Upper lobe of left lung (tissue), 6 donors: ENCODE data around the gene ZNF219. TPM values are rescaled to one million over a fixed set of nuclear protein-coding genes. Genes with fewer than 3 reads are reported as not detected.

Source experiments
- ATAC-seq, 2 donors: fragments of 200-7000 bp; cut with Tn5 transposase; one replicate each; pipeline ENCODE4 v1.9.1; 2022; ENCODE audit warnings: mild to moderate bottlenecking in 2 of 2, moderate library complexity in 2 of 2; ENCODE audit not compliant: low FRiP score in 2 of 2
- DNase-seq, 2 donors: peaks; one replicate each; pipeline ENCODE4 v3.0.0-alpha.2; 2019 to 2020
- H3K27ac ChIP-seq, 4 donors: fragments of 200-600 bp; sonication (generic); one replicate each; pipeline ENCODE4 v1.5.1; 2016 to 2019
- H3K27me3 ChIP-seq, 4 donors: fragments of 200-600 bp; sonication (generic); one replicate each; pipeline ENCODE4 v1.5.1; 2017 to 2019
- H3K36me3 ChIP-seq, 4 donors: fragments of 200-600 bp; sonication (generic); one replicate each; pipeline ENCODE4 v1.5.1; 2016 to 2019
- H3K4me1 ChIP-seq, 4 donors: fragments of 200-600 bp; sonication (generic); one replicate each; pipeline ENCODE4 v1.5.1; 2018 to 2019
- H3K4me3 ChIP-seq, 4 donors: fragments of 200-600 bp; sonication (generic); one replicate each; pipeline ENCODE4 v1.5.1; 2017 to 2019; ENCODE audit warnings: mild to moderate bottlenecking in 2 of 4, moderate library complexity in 1 of 4
- H3K9me3 ChIP-seq, 4 donors: fragments of 200-600 bp; sonication (generic); one replicate each; pipeline ENCODE4 v1.5.1; 2018 to 2019
- EP300 ChIP-seq, 4 donors: sonication (generic); formaldehyde crosslinking; IDR thresholded peaks; one replicate each; pipeline ENCODE4 v1.5.1; 2017; ENCODE audit warnings: antibody characterized with exemption in 4 of 4, control low read depth in 2 of 4
- POLR2A ChIP-seq, 4 donors: fragments of 450-650 bp; IDR thresholded peaks; one replicate each; pipeline ENCODE4 v1.5.1; 2016 to 2017; ENCODE audit warnings: antibody characterized with exemption in 4 of 4, mild to moderate bottlenecking in 2 of 4
- POLR2AphosphoS5 ChIP-seq, 2 donors: sonication (generic); formaldehyde crosslinking; IDR thresholded peaks; one replicate each; pipeline ENCODE4 v1.5.1; 2017; ENCODE audit warnings: antibody characterized with exemption in 2 of 2
- WGBS, 2 donors: methylation state at CpG; one replicate each; pipeline ENCODE4 v1.1.5; 2017 to 2018; 5-methylcytosine and 5-hydroxymethylcytosine counted together
- total RNA-seq, 6 donors: library from RNA; depleted of rRNA in 4 of 6; stranded (reverse); fragments of >200 nt in 4 of 6; gene quantifications; one replicate each; pipeline versions ENCODE4 v1.1.0 to v1.2.1, GENCODE V29; 2016 to 2021
- TF ChIP-seq, protein P1 (sequence below), 6 experiments: fragments of 450-650 bp in 4 of 6; fragments of 200-600 bp in 2 of 6; sonication (generic) in 2 of 6; IDR thresholded peaks; one replicate each; pipeline ENCODE4 v1.5.1; 2016 to 2019; ENCODE audit warnings: antibody characterized with exemption in 6 of 6
- donor health status: DM: no; HTN: no; CAD: no; lungs with moderate emphysema.
- donor health status: DM: no; HTN: yes; CAD: no; lungs with severe emphysema.

The ZNF219 gene
- total RNA-seq, 6 donors from 2014 or later, result 46.1 to 97.5 (median 56.3) TPM

DNA sequence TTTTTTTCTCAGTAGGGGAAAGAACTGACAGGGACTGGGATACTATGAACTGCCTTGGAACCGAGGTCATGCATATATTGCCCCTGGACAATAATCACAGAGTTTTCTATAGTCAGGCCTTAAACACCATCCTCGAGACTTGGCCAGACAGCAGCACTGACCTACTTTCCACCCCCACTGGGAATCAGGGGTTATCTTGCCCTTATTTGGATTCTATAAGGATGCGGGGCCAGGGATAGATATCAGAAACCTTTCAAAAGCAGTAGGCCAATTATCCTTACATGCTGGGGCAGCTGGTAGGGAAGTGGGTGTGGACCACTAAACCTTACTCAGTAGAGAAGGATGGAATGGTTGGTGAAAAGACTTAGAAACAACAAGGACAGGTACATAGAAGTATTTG, 2.0 kb downstream of the ZNF219 start:
- Histone ChIP-seq H3K36me3 (peaks cover 0 to 18% (median 11%) of the 10 kb centered on the region in 4 donors), H3K27ac (peak overlapping the region; percentile 27 to 97 (median 92)), H3K4me3 (no peak overlapping the region), H3K4me1 (peaks cover 23 to 46% (median 35%) of the 10 kb centered on the region in 4 donors), H3K9me3 (no peaks in the 10 kb centered on the region), H3K27me3 (no peaks in the 10 kb centered on the region)
- TF ChIP-seq, protein P1, sequence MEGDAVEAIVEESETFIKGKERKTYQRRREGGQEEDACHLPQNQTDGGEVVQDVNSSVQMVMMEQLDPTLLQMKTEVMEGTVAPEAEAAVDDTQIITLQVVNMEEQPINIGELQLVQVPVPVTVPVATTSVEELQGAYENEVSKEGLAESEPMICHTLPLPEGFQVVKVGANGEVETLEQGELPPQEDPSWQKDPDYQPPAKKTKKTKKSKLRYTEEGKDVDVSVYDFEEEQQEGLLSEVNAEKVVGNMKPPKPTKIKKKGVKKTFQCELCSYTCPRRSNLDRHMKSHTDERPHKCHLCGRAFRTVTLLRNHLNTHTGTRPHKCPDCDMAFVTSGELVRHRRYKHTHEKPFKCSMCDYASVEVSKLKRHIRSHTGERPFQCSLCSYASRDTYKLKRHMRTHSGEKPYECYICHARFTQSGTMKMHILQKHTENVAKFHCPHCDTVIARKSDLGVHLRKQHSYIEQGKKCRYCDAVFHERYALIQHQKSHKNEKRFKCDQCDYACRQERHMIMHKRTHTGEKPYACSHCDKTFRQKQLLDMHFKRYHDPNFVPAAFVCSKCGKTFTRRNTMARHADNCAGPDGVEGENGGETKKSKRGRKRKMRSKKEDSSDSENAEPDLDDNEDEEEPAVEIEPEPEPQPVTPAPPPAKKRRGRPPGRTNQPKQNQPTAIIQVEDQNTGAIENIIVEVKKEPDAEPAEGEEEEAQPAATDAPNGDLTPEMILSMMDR (IDR thresholded peaks at IDR 0.05), result no peak
- TF ChIP-seq POLR2A (IDR thresholded peaks at IDR 0.05) (no peak), POLR2AphosphoS5 (IDR thresholded peaks at IDR 0.05) (no peak), EP300 (IDR thresholded peaks at IDR 0.05) (no peak)
- DNase-seq (no peak), ATAC-seq (no peak)
- WGBS, 2 donors, result 76 to 84% methylated on average over 3 of the region's 3 CpGs

DNA sequence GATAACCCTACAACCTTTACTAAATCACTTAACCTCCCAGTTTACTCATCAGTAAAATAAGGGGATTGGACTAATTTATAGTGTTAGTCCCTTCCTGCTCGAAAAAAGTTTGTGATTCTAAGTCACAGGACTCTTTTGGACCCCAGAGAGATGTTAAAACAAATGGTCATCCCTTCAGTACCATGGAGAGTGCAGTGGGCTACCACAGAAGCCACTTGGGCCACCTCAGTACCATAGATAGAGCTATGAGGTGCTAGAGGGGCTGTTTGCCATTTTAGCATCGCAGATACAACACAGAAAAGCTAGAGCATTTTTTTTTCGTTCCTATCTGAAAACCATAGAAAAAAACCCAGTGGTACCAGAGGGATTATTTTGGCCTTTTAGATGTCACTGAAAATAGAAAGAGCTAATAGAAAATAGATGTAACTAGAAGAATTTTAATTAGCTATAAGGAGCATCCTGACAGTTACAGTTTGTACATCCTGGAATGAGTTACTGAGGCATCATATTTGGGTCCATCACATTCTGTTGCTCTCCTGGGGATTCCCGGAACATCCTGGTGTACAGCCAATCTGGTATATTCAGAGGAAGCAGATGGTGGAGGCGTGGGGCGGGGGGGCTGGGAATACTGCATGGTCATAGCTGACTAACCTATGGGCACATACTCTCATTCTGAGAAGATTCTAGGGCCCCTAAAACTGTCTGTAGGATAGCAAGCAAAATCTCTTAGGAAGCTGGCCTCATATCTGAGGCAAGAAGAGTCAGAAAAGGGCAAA, 2.8 kb downstream of the ZNF219 start:
- Histone ChIP-seq H3K4me3 (no peak overlapping the region), H3K27ac (peak overlapping the region in 3 of 4 donors; percentile 27 to 97 (median 93)), H3K36me3 (peaks cover 3 to 26% (median 19%) of the 10 kb centered on the region in 4 donors), H3K4me1 (peaks cover 23 to 46% (median 35%) of the 10 kb centered on the region in 4 donors), H3K9me3 (no peaks in the 10 kb centered on the region), H3K27me3 (no peaks in the 10 kb centered on the region)
- peak in 1 of 2 donors; percentile 34 for TF ChIP-seq POLR2AphosphoS5 (IDR thresholded peaks at IDR 0.05)
- TF ChIP-seq, protein P1 (IDR thresholded peaks at IDR 0.05), result no peak
- 61 to 63% methylated on average over 6 of the region's 6 CpGs for WGBS, 2 donors
- DNase-seq (no peak), ATAC-seq (no peak)

DNA sequence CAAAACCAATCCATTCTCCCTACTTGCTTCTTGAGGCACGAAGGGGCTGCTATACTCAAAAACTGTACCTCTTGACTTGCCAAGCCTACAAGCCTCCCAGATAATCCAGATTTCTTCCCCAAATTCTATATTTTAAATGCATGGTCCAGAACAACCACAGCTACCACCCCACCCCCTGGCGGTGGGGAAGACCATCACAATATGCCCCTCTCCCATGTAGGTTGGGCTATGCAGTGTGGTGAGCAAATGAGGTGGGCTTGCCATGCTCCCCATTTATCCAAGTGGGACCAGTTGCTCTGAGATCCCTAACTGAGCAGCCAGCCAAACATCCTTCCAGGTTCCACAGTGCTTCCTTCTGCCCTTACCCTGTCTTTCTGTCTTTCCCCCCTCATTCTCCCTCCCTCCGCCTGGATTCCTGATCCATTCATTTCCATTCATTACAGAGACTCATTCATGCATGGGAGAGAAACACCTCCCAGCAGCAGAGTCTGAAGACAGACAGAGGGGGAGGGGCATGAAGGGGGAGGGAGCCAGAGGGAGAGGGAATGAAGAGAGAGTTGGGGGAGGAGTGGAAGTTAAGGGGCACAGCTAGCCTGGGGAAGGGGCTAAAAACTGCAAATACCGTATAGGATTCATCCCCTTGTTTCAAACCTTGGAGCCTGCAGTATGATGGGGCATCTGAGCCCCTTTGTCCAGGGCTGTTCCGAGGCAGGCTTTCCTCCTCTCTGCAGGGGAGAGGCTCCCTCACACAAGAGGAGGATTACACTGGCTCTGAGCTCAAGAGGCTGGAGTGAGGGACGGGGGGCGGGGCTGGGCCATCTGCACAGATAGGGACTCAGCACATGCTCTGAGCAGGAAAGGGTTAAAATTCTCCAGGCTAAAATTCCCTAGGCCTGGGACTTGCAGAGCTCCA, 4.4 kb downstream of the ZNF219 start:
- no peaks in the 10 kb centered on the region for H3K9me3 ChIP-seq
- 65 to 77% methylated on average over 5 of the region's 7 CpGs for WGBS, 2 donors
- ATAC-seq, result no peak
- DNase-seq, result no peak
- TF ChIP-seq POLR2A (IDR thresholded peaks at IDR 0.05) (no peak), EP300 (IDR thresholded peaks at IDR 0.05) (no peak), POLR2AphosphoS5 (IDR thresholded peaks at IDR 0.05) (no peak)
- TF ChIP-seq, protein P1 (IDR thresholded peaks at IDR 0.05), result no peak
- no peaks in the 10 kb centered on the region for H3K27me3 ChIP-seq
- H3K36me3 ChIP-seq, result peaks cover 3 to 42% (median 31%) of the 10 kb centered on the region in 4 donors
- H3K4me3 ChIP-seq, result no peak overlapping the region
- H3K4me1 ChIP-seq, result peaks cover 14 to 38% (median 25%) of the 10 kb centered on the region in 4 donors
- peak overlapping the region in 1 of 4 donors; percentile 16 for H3K27ac ChIP-seq

DNA sequence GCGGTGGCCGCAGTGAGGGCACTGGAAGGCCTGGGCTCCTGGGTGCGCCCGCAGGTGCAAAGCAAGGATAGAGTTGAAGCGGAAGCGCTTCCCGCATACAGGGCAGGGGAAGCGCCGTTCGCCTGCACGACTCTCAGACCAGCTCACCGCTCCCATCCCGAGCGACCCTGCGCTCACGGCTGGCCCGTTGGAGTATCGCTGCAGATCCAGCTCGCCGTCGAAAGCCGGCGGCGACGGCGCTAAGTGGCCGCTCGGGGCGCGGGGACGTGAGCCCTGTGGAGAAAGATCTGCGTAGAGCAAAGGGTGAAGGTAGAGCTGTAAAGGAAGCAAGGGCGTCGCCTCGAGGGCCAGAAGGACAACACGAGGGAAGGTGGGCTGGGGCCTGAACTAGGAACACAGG, 5.4 kb downstream of the ZNF219 start:
- Histone ChIP-seq H3K27ac (no peak overlapping the region), H3K27me3 (no peaks in the 10 kb centered on the region), H3K36me3 (peaks cover 6 to 49% (median 33%) of the 10 kb centered on the region in 4 donors), H3K4me3 (no peak overlapping the region), H3K9me3 (no peaks in the 10 kb centered on the region), H3K4me1 (peaks cover 11 to 35% (median 23%) of the 10 kb centered on the region in 4 donors)
- TF ChIP-seq POLR2AphosphoS5 (IDR thresholded peaks at IDR 0.05) (no peak), EP300 (IDR thresholded peaks at IDR 0.05) (no peak), POLR2A (IDR thresholded peaks at IDR 0.05) (no peak)
- TF ChIP-seq, protein P1 (IDR thresholded peaks at IDR 0.05), result no peak
- ATAC-seq (no peak), DNase-seq (peak in 1 of 2 donors; percentile 82)
- WGBS, 2 donors, result 84 to 85% methylated on average over 32 to 34 of the region's 36 CpGs
